Lower leg skin (tissue), 4 donors: ENCODE data around the gene PPP1R13B. TPM values are rescaled to one million over a fixed set of nuclear protein-coding genes. Genes with fewer than 3 reads are reported as not detected.
"Not testable (repeated sequence)": the region's sequence is repeated elsewhere in the genome, so short reads cannot be mapped to it uniquely, and the experiment has no call there.

Experiments used
- DNase-seq, 2 donors: peaks; one replicate each; pipeline ENCODE4 v3.0.0-alpha.2; 2019; ENCODE audit warnings: low spot score in 2 of 2
- H3K4me3 ChIP-seq: fragments of 200-600 bp; sonication (generic); 2 replicates; pipeline ENCODE4 v1.5.1; 2017; ENCODE audit warnings: mild to moderate bottlenecking, low read depth; ENCODE audit not compliant: poor library complexity, severe bottlenecking
- POLR2A ChIP-seq, 2 donors: fragments of 450-650 bp; IDR thresholded peaks; one replicate each; pipeline ENCODE4 v1.6.1; 2016 to 2017; ENCODE audit warnings: antibody characterized with exemption in 2 of 2, mild to moderate bottlenecking in 1 of 2, moderate library complexity in 1 of 2
- WGBS, 2 donors: methylation state at CpG; one replicate each; pipeline ENCODE4 v1.1.5; 2018; 5-methylcytosine and 5-hydroxymethylcytosine counted together
- intact Hi-C: fragments of 100-400 bp; cut with DNase I; formaldehyde crosslinking; loops from one replicate; pipeline ENCODE4 v1.15.0; 2023; ENCODE audit warnings: low total_unique reads
- total RNA-seq, 4 donors: library from RNA; depleted of rRNA; stranded (reverse); fragments of >200 nt; gene quantifications; one replicate each; pipeline ENCODE4 v1.1.0, GENCODE V29; 2016
- TF ChIP-seq, protein P1 (sequence below), 3 donors: fragments of 450-650 bp; IDR thresholded peaks; one replicate each; pipeline ENCODE4 v1.5.1; 2016; ENCODE audit warnings: antibody characterized with exemption in 3 of 3, mild to moderate bottlenecking in 3 of 3, moderate library complexity in 2 of 3

PPP1R13B gene
- total RNA-seq, 4 donors from 2014 or later: 28.9 to 55.8 (median 41.5) TPM

DNA sequence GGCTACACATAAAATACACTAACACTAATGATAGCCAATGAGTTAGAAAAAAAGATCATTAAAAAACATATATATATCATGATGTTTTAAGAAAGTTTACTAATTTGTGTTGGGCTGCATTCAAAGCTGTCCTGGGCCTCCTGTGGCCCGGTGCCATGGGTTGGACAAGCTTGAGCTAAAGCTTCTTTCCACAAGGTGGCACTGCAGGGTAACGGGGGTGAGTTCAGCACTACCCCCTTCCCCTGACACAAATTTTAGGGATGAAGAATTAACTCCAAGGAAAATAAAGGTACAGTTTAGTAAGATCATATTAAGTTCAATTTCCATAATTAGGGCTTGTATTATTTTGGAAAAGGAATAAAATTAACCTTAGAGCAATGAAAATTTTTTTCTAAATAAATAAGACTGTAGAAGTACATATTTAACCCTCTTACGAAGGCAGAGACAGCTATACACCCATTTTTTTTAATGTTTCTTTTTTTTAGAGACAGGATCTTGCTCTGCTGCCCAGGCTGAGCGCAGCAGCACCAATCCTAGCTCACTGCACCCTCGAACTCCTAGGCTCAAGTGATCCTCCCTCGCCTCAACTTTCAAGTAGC, 38.9 kb downstream of the PPP1R13B start:
- intact Hi-C loops: no loop called here

DNA sequence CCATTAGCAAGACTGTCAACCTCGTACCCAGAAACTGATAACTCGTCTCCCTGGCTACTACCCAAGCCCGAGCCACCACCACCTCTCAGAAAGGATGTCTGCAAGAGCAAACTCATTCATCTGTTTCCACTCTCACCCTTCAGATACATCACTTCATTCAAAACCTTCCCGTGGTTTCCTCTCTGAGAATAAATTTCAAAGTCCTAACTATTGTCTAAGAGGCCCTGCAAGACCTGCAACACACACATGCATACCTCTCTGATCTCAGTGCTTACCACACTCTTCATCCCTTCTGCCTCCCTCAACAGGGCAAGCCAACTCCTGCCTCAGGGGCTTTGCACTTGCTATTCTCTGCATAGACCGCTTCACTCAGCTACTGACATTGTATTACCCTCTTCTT, 40.6 kb downstream of the PPP1R13B start:
- no peak for DNase-seq

More for the DNA sequence above, 38.9 kb downstream of the PPP1R13B start:
- no peak overlapping the region for H3K4me3 ChIP-seq
- DNase-seq: peak; percentile 77 to 93
- 46 to 51% methylated on average over 6 of the region's 6 CpGs for WGBS, 2 donors
- TF ChIP-seq, protein P1, sequence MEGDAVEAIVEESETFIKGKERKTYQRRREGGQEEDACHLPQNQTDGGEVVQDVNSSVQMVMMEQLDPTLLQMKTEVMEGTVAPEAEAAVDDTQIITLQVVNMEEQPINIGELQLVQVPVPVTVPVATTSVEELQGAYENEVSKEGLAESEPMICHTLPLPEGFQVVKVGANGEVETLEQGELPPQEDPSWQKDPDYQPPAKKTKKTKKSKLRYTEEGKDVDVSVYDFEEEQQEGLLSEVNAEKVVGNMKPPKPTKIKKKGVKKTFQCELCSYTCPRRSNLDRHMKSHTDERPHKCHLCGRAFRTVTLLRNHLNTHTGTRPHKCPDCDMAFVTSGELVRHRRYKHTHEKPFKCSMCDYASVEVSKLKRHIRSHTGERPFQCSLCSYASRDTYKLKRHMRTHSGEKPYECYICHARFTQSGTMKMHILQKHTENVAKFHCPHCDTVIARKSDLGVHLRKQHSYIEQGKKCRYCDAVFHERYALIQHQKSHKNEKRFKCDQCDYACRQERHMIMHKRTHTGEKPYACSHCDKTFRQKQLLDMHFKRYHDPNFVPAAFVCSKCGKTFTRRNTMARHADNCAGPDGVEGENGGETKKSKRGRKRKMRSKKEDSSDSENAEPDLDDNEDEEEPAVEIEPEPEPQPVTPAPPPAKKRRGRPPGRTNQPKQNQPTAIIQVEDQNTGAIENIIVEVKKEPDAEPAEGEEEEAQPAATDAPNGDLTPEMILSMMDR (IDR thresholded peaks at IDR 0.05): peak in 1 of 3 donors; percentile 66
- no peak for TF ChIP-seq POLR2A (IDR thresholded peaks at IDR 0.05)

DNA sequence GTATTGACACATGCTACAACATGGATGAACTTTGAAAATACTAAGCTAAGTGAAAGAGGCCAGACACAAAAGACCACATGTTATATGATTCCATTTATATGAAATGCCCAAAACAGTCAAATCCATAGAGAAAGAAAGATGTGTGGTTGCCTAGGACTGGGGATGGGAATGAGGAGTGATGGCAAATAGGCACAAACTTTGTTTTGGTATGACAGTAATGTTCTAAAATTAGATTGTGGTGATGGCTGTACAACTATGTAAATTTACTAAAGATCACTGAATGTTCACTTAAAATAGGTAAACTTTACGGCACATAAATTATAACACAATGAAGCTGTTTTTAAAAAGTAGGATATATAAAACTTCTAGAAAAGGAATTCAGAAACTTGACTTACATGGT, 41.7 kb downstream of the PPP1R13B start:
- WGBS, 2 donors: 86 to 97% methylated on average over 1 of the region's 1 CpG
- intact Hi-C loops: no loop called here
- no peak for DNase-seq
- no peak overlapping the region for H3K4me3 ChIP-seq
- TF ChIP-seq, protein P1 (IDR thresholded peaks at IDR 0.05): no peak
- no peak for TF ChIP-seq POLR2A (IDR thresholded peaks at IDR 0.05)

More for the DNA sequence above, 40.6 kb downstream of the PPP1R13B start:
- 59 to 61% methylated on average over 5 of the region's 5 CpGs for WGBS, 2 donors
- TF ChIP-seq POLR2A (IDR thresholded peaks at IDR 0.05): no peak
- TF ChIP-seq, protein P1 (IDR thresholded peaks at IDR 0.05): no peak
- no peak overlapping the region for H3K4me3 ChIP-seq
- intact Hi-C loops: no loop called here

DNA sequence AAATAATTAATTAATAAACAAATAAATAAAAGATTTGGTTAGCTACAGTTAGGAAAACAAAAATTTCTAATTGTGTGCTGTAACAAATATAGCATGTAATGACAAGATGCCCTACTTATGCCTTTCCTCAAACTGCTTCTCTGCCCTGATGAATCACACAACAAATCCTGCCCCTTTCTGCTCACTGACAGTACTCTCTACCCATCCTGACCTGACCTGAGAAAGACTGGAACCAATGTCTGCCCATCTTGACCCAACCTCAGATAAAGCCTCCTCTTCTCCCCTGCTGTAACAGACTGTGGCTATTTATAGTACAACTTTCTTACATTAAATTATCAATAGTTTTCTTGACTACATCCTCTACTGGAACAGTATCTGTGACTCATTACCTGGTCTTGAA, 43.7 kb downstream of the PPP1R13B start:
- DNase-seq: no peak
- TF ChIP-seq, protein P1 (IDR thresholded peaks at IDR 0.05): no peak
- TF ChIP-seq POLR2A (IDR thresholded peaks at IDR 0.05): no peak
- H3K4me3 ChIP-seq: no peak overlapping the region
- intact Hi-C loops: no loop called here

DNA sequence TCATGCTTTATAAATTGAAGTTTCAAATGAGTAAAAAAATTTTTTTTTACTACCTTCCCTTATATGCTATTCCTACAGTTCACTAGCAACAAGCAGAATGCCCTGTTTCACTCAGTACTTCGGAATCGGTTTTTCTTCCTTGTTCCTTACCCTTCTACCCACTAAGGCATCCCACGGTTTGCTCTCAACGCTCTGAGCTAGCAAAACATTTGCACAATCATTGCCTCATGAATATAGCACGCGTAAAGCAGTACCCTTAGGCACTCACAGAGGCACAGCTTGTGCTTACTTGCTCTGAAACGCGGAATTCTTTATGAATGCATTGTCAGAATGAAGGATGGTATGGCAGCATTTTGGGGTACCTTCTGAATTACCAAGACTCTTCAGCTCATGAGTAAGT, 45.0 kb downstream of the PPP1R13B start:
- 49 to 63% methylated on average over 8 of the region's 8 CpGs for WGBS, 2 donors
- H3K4me3 ChIP-seq: no peak overlapping the region
- no peak for DNase-seq
- no peak for TF ChIP-seq POLR2A (IDR thresholded peaks at IDR 0.05)
- TF ChIP-seq, protein P1 (IDR thresholded peaks at IDR 0.05): no peak
- intact Hi-C loops: no loop called here

DNA sequence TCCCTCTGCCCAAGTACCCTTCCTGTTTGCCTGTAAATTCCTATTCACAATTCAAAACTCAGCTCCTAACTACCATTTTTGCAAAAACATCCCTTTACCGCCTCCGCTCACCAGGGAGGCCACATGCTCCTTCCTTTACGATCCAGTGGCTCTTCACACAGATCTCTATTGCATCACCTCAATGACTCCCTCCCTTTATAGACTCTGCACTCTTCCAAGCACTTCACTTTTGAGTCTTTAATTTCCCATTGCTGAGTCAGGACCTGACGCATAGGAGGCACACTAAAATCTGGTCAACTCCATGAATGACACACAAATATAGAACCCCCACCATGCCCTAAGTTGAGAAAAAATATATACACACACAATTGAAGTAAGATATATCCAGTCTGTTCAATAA, 45.9 kb downstream of the PPP1R13B start:
- WGBS, 2 donors: 62 to 64% methylated on average over 4 of the region's 4 CpGs
- DNase-seq: no peak
- intact Hi-C loops: no loop called here

DNA sequence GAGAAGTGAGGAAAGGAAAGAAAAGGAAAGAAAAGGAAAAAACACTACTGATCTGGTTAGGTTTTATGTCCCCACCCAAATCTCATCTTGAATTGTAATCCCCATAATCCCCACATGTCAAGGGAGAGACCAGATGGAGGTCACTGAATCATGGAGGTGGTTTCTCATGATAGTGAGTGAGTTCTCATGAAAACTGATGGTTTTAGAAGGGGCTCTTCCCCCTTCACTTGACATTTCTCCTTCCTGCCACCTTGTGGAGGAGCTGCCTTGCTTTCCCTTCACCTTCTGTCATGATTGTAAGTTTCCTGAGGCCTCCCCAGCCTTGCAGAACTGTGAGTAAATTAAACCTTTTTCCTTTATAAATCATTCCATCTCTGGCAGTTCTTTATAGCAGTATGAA, 54.2 kb downstream of the PPP1R13B start:
- H3K4me3 ChIP-seq, DNase-seq, intact Hi-C loops: not testable (repeated sequence)

More for the DNA sequence above, 45.9 kb downstream of the PPP1R13B start:
- H3K4me3 ChIP-seq: no peak overlapping the region
- TF ChIP-seq POLR2A (IDR thresholded peaks at IDR 0.05): no peak
- TF ChIP-seq, protein P1 (IDR thresholded peaks at IDR 0.05): no peak
